Nephron (organoid): ENCODE data around the gene MEGF6.
A peak's percentile ranks its signal among the peaks of the same experiment; 100 is the strongest.

Experiments used
- H3K27ac Mint-ChIP-seq, 3 experiments: 2 replicates each; pipeline ENCODE4 v1.8.0; 2020; ENCODE audit warnings: mixed read lengths in 3 of 3, mild to moderate bottlenecking in 2 of 3, moderate library complexity in 1 of 3
- H3K27me3 Mint-ChIP-seq: 2 replicates; pipeline ENCODE4 v1.8.0; 2021; ENCODE audit warnings: low read depth, mild to moderate bottlenecking, moderate library complexity, mixed read lengths
- H3K36me3 Mint-ChIP-seq: 2 replicates; pipeline ENCODE4 v1.8.0; 2020; ENCODE audit warnings: low read depth, mixed read lengths
- H3K4me1 Mint-ChIP-seq: 2 replicates; pipeline ENCODE4 v1.8.0; 2020; ENCODE audit warnings: mixed read lengths
- H3K4me3 Mint-ChIP-seq, 3 experiments: 2 replicates each; pipeline ENCODE4 v1.8.0; 2020; ENCODE audit warnings: mild to moderate bottlenecking in 3 of 3, mixed read lengths in 3 of 3, moderate library complexity in 2 of 3
- H3K9me3 Mint-ChIP-seq: 2 replicates; pipeline ENCODE4 v1.8.0; 2020; ENCODE audit warnings: mixed read lengths
- TF ChIP-seq, protein P1 (sequence below), 3 experiments: fragments of 200-600 bp; sonication (generic); IDR thresholded peaks; one replicate each; pipeline ENCODE4 v1.5.0; 2021; ENCODE audit warnings: antibody characterized with exemption in 3 of 3; ENCODE audit not compliant: unreplicated experiment in 3 of 3

MEGF6 gene

DNA sequence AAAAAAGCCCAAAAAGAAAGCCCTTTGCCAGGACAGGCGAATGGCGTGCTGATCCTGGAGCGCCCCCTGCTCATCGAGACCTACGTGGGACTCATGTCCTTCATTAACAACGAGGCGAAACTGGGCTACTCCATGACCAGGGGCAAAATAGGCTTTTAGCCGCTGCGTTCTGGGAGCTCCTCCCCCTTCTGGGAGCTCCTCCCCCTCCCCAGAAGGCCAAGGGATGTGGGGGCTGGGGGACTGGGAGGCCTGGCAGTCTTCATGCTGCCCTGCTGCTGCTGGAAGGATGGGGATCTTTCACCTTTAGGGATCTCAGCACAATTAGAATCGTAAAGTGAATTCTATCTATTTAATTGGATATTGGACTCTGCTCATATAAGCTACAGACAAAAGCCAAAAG lies 17.1 kb upstream of the MEGF6 start:
- Mint-ChIP-seq H3K4me1 (peaks cover 18% of the 10 kb centered on the region), H3K36me3 (peaks cover 20% of the 10 kb centered on the region), H3K27ac (no peak overlapping the region), H3K27me3 (no peaks in the 10 kb centered on the region), H3K9me3 (no peaks in the 10 kb centered on the region), H3K4me3 (peak overlapping the region; percentile 13 to 46 (median 38))
- TF ChIP-seq, protein P1, sequence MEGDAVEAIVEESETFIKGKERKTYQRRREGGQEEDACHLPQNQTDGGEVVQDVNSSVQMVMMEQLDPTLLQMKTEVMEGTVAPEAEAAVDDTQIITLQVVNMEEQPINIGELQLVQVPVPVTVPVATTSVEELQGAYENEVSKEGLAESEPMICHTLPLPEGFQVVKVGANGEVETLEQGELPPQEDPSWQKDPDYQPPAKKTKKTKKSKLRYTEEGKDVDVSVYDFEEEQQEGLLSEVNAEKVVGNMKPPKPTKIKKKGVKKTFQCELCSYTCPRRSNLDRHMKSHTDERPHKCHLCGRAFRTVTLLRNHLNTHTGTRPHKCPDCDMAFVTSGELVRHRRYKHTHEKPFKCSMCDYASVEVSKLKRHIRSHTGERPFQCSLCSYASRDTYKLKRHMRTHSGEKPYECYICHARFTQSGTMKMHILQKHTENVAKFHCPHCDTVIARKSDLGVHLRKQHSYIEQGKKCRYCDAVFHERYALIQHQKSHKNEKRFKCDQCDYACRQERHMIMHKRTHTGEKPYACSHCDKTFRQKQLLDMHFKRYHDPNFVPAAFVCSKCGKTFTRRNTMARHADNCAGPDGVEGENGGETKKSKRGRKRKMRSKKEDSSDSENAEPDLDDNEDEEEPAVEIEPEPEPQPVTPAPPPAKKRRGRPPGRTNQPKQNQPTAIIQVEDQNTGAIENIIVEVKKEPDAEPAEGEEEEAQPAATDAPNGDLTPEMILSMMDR (IDR thresholded peaks at IDR 0.05; ENCODE audit: unreplicated experiment in 3 of 3) = no peak

DNA sequence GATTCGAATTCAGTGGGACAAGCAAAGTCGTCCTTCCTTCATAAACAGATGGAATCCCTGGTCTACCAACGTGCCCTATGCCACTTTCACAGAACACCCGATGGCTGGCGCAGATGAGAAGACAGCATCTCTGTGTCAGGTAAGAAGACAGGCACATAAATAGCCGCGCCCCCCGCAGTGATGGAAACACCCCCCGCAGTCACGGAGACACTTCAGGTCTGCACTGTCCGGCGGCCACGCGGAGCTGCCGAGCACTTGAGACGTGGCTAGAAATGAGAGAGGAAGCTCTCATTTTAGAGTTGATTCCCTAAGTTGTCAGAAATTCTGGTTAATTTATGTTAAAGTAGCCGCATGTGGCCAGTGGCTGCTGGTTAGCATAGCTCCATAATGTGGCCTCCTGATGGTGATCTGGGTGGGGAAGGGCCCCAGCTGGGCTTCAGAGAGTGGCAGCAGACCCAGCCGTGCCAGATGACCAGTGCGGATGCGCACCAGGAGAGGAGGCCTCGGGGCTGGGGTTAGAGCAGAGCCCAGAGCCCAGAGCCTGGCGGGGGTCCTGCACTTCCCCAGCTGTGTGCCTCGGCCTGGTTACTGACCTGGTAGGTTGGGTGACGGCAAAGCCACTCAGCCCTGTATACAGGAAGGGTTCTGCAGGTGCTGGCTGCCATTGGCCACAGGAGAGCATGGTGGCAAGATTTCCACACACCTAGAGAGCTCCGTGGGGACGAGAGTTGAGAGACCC lies 16.4 kb upstream of the MEGF6 start:
- Mint-ChIP-seq H3K27ac (no peak overlapping the region), H3K36me3 (peaks cover 16% of the 10 kb centered on the region), H3K9me3 (no peaks in the 10 kb centered on the region), H3K4me1 (peaks cover 19% of the 10 kb centered on the region), H3K27me3 (no peaks in the 10 kb centered on the region), H3K4me3 (no peak overlapping the region)
- TF ChIP-seq, protein P1 (IDR thresholded peaks at IDR 0.05; ENCODE audit: unreplicated experiment in 3 of 3) = no peak

DNA sequence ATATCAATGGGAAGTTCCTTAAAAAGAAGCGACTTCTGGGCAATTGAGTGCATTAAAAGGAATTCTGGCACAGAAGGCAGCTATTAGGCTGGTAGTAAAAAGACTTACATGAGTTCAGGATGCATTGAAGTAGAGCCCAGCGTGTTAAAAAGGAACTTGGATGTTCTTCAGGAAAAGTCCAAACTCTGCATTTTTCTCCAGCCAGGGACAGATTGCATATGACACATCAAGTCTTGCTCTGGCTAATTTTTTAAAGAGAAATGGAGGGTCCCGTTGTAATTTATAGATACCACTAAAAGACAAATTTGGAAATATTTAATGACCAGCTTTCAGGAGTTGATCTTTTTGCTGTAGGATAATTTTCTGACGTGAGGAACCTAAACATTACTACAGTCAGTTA lies 14.7 kb upstream of the MEGF6 start:
- H3K4me3 Mint-ChIP-seq = peak overlapping the region; percentile 88 to 100 (median 89)
- H3K36me3 Mint-ChIP-seq = peaks cover 14% of the 10 kb centered on the region
- TF ChIP-seq, protein P1 (IDR thresholded peaks at IDR 0.05; ENCODE audit: unreplicated experiment in 3 of 3) = no peak
- no peaks in the 10 kb centered on the region for H3K9me3 Mint-ChIP-seq
- peaks cover 3% of the 10 kb centered on the region for H3K27me3 Mint-ChIP-seq
- H3K27ac Mint-ChIP-seq = no peak overlapping the region
- peaks cover 24% of the 10 kb centered on the region for H3K4me1 Mint-ChIP-seq

DNA sequence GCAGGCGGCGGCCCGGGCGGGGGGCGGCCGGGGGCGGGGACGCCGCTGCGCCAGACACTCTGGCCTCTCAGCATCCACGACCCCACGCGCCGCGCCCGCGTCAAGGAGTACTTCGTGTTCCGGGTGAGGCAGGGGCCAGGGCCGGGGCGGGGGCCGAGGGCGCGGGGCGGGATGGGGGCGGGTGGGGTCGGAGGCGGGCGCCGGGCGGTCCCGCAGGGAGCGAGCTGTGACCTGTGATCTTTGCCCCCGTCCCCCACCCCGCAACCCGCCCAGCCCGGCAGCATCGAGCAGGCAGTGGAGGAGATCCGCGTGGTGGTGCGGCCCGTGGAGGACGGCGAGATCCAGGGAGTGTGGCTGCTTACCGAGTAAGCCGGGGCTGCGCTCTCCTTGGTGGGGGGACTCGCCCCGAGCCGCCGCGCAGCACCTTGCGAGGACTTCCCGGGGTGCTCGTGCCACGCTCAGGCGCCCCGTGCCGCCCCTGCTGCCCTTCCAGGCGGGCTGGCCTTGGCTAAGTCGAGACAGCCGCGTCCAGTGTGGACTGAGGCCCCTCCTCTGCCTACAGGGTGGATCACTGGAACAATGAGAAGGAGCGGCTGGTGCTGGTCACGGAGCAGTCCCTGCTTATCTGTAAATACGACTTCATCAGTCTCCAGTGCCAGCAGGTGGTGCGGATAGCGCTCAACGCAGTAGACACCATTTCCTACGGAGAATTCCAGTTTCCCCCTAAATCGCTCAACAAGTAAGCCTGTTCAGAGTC lies 14.0 kb upstream of the MEGF6 start:
- Mint-ChIP-seq H3K9me3 (no peaks in the 10 kb centered on the region), H3K4me3 (peak overlapping the region; percentile 95 to 100 (median 97)), H3K27ac (peak overlapping the region in 1 of 3 experiments; percentile 20), H3K27me3 (peaks cover 6% of the 10 kb centered on the region), H3K36me3 (peaks cover 14% of the 10 kb centered on the region), H3K4me1 (peaks cover 24% of the 10 kb centered on the region)
- TF ChIP-seq, protein P1 (IDR thresholded peaks at IDR 0.05; ENCODE audit: unreplicated experiment in 3 of 3) = no peak

DNA sequence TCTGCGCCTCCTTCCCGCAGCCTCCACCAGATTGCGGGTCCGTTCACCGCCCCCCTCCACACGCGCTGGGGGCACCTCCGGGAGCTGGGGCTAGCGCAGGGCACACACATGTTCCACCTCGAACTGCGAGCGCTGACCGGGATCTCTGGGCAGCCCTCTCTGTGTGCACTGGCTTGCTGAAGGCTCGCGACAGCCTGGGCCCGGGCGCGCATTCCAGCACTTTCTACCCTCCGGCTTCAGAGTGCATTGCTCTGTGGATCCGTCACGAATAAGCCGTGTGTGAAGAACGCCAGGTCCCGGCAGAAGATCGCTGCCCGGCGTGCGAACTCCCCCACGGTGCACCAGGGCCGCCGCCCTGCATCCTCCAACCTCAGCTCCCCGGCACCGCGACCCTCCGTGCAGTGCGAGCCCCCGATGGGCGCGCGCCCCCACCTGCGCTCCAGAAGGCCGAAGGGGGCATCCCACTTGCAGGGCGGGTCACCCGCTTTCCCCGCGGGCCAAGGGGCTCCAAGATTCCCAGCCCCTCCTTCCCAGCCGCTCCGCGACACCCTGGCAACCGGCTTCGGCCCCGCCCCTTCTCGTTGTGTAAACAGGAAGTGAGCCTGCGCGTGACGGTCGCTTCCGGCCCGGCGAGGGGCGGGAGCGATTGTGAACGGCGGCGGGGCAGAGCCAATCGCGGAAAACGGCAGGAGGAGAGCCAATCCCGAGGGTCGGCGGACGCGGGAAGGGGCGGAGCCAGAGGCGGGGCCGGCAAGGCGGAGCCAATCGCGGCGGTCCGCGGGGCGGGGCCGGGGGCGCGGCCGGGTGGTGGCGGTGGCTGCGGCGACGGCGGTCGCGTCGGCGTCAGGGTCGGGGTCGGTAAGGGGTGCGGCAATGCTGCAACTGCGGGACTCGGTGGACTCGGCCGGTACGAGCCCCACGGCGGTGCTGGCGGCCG lies 13.2 kb upstream of the MEGF6 start, which contains the start of gene TPRG1L:
TSS of gene TPRG1L (plus strand) at position 816 of the 937 bp plus-strand sequence. CDS start at position 874, 58 bp downstream.
- Mint-ChIP-seq H3K4me3 (peak within 1 kb of the TSS; percentile 95 to 100 (median 97)), H3K27ac (peak within 1 kb of the TSS in 2 of 3 experiments; percentile 82 to 85), H3K9me3 (no peaks in the 10 kb centered on the region), H3K36me3 (peaks cover 11% of the 10 kb centered on the region), H3K4me1 (peaks cover 24% of the 10 kb centered on the region), H3K27me3 (peaks cover 12% of the 10 kb centered on the region)
- TF ChIP-seq, protein P1 (IDR thresholded peaks at IDR 0.05; ENCODE audit: unreplicated experiment in 3 of 3) = no peak
